ENCODE measurements around the gene GPX6.

GPX6 gene

GRCh38 chr6:28553986-28554881, 38.6 kb upstream of the GPX6 start:
- H3K27me3 ChIP-seq (ENCODE audit: control insufficient read depth in 3 of 3, insufficient read depth in 3 of 3, low read depth in 1 of 3, low read length in 3 of 3), result peaks cover 0 to 7% (median 0%) of the 10 kb centered on the region in 3 experiments
- H2BK12ac ChIP-seq (ENCODE audit: low read length), result no peak overlapping the region
- H4K8ac ChIP-seq (ENCODE audit: low read depth, low read length), result no peak overlapping the region
- H2BK15ac ChIP-seq (ENCODE audit: low read length), result peak overlapping the region; percentile 15
- H3K23ac ChIP-seq (ENCODE audit: low read depth, low read length, poor library complexity), result no peak overlapping the region
- H3K14ac ChIP-seq (ENCODE audit: low read length), result no peak overlapping the region
- WGBS, 2 donors (ENCODE audit: extremely low coverage in 2 of 2, insufficient read length in 2 of 2, insufficient replicate concordance in 1 of 2), result no CpG with 5 or more reads among the region's 25 CpGs
- H2BK120ac ChIP-seq (ENCODE audit: low read depth, low read length), result no peak overlapping the region
- no peak overlapping the region for H2BK5ac ChIP-seq (ENCODE audit: low read length)
- H4K91ac ChIP-seq (ENCODE audit: low read depth, low read length, poor library complexity), result no peak overlapping the region
- H3K9ac ChIP-seq (ENCODE audit: low read depth, low read length, poor library complexity), result no peak overlapping the region
- no peak overlapping the region for H3K4me3 ChIP-seq (ENCODE audit: low read length in 2 of 2)
- H3K4me2 ChIP-seq (ENCODE audit: insufficient read depth, low read length, poor library complexity, severe bottlenecking), result no peak overlapping the region
- no peaks in the 10 kb centered on the region for H3K79me1 ChIP-seq (ENCODE audit: low read depth, low read length)
- H3K4ac ChIP-seq (ENCODE audit: low read length), result no peak overlapping the region
- H3K36me3 ChIP-seq (replicated peaks in 1 of 2; ENCODE audit: control insufficient read depth in 2 of 2, insufficient read depth in 2 of 2, low read length in 2 of 2), result no peaks in the 10 kb centered on the region
- DNase-seq (ENCODE audit: low spot score), result no peak
- H2AFZ ChIP-seq (ENCODE audit: low read length), result peak overlapping the region; percentile 76
- H3K27ac ChIP-seq (replicated peaks; ENCODE audit: low read length), result no peak overlapping the region
- H3K4me1 ChIP-seq (ENCODE audit: control insufficient read depth in 2 of 2, insufficient read depth in 1 of 2, low read depth in 1 of 2, low read length in 2 of 2), result peaks cover 13 to 16% of the 10 kb centered on the region in 2 donors
- no peaks in the 10 kb centered on the region for H3K9me3 ChIP-seq (replicated peaks in 1 of 2; ENCODE audit: control insufficient read depth in 2 of 2, insufficient read depth in 1 of 2, low read depth in 1 of 2, low read length in 2 of 2)
- H2AK5ac ChIP-seq (ENCODE audit: low read depth, low read length), result peak overlapping the region; percentile 31
- peak overlapping the region; percentile 53 for H3K18ac ChIP-seq (ENCODE audit: low read length)

GRCh38 chr6:28553384-28553985, 37.9 kb upstream of the GPX6 start:
- no peak overlapping the region for H3K27ac ChIP-seq (replicated peaks; ENCODE audit: low read length)
- no peak for DNase-seq (ENCODE audit: low spot score)

GRCh38 chr6:28551891-28552666, 36.5 kb upstream of the GPX6 start:
- no peak for DNase-seq (ENCODE audit: low spot score)
- no peak overlapping the region for H3K27ac ChIP-seq (replicated peaks; ENCODE audit: low read length)
- H4K8ac ChIP-seq (ENCODE audit: low read depth, low read length), result no peak overlapping the region
- H2BK12ac ChIP-seq (ENCODE audit: low read length), result no peak overlapping the region
- H3K4me1 ChIP-seq (ENCODE audit: control insufficient read depth in 2 of 2, insufficient read depth in 1 of 2, low read depth in 1 of 2, low read length in 2 of 2), result peaks cover 13 to 14% of the 10 kb centered on the region in 2 donors
- H3K9ac ChIP-seq (ENCODE audit: low read depth, low read length, poor library complexity), result no peak overlapping the region
- no peak overlapping the region for H2BK15ac ChIP-seq (ENCODE audit: low read length)
- H3K27me3 ChIP-seq (ENCODE audit: control insufficient read depth in 3 of 3, insufficient read depth in 3 of 3, low read depth in 1 of 3, low read length in 3 of 3), result peaks cover 0 to 7% (median 0%) of the 10 kb centered on the region in 3 experiments
- H3K4ac ChIP-seq (ENCODE audit: low read length), result no peak overlapping the region
- no peak overlapping the region for H3K18ac ChIP-seq (ENCODE audit: low read length)
- H3K36me3 ChIP-seq (replicated peaks in 1 of 2; ENCODE audit: control insufficient read depth in 2 of 2, insufficient read depth in 2 of 2, low read length in 2 of 2), result no peaks in the 10 kb centered on the region
- no peaks in the 10 kb centered on the region for H3K9me3 ChIP-seq (replicated peaks in 1 of 2; ENCODE audit: control insufficient read depth in 2 of 2, insufficient read depth in 1 of 2, low read depth in 1 of 2, low read length in 2 of 2)
- H2BK120ac ChIP-seq (ENCODE audit: low read depth, low read length), result no peak overlapping the region
- no peak overlapping the region for H4K91ac ChIP-seq (ENCODE audit: low read depth, low read length, poor library complexity)
- H3K14ac ChIP-seq (ENCODE audit: low read length), result no peak overlapping the region
- no CpG with 5 or more reads among the region's 4 CpGs for WGBS, 2 donors (ENCODE audit: extremely low coverage in 2 of 2, insufficient read length in 2 of 2, insufficient replicate concordance in 1 of 2)
- H2BK5ac ChIP-seq (ENCODE audit: low read length), result no peak overlapping the region
- no peaks in the 10 kb centered on the region for H3K79me1 ChIP-seq (ENCODE audit: low read depth, low read length)
- no peak overlapping the region for H2AFZ ChIP-seq (ENCODE audit: low read length)
- no peak overlapping the region for H3K4me2 ChIP-seq (ENCODE audit: insufficient read depth, low read length, poor library complexity, severe bottlenecking)
- no peak overlapping the region for H3K23ac ChIP-seq (ENCODE audit: low read depth, low read length, poor library complexity)
- no peak overlapping the region for H2AK5ac ChIP-seq (ENCODE audit: low read depth, low read length)
- H3K4me3 ChIP-seq (ENCODE audit: low read length in 2 of 2), result no peak overlapping the region

More at GRCh38 chr6:28553384-28553985, 37.9 kb upstream of the GPX6 start:
- Histone ChIP-seq H2AK5ac (ENCODE audit: low read depth, low read length) (peak overlapping the region; percentile 14), H3K9ac (ENCODE audit: low read depth, low read length, poor library complexity) (no peak overlapping the region), H2BK120ac (ENCODE audit: low read depth, low read length) (peak overlapping the region; percentile 24), H3K27me3 (ENCODE audit: control insufficient read depth in 3 of 3, insufficient read depth in 3 of 3, low read depth in 1 of 3, low read length in 3 of 3) (peaks cover 0 to 10% (median 0%) of the 10 kb centered on the region in 3 experiments), H3K4ac (ENCODE audit: low read length) (no peak overlapping the region), H3K14ac (ENCODE audit: low read length) (no peak overlapping the region), H3K9me3 (replicated peaks in 1 of 2; ENCODE audit: control insufficient read depth in 2 of 2, insufficient read depth in 1 of 2, low read depth in 1 of 2, low read length in 2 of 2) (no peaks in the 10 kb centered on the region), H3K36me3 (replicated peaks in 1 of 2; ENCODE audit: control insufficient read depth in 2 of 2, insufficient read depth in 2 of 2, low read length in 2 of 2) (no peaks in the 10 kb centered on the region), H2BK5ac (ENCODE audit: low read length) (no peak overlapping the region), H2BK15ac (ENCODE audit: low read length) (peak overlapping the region; percentile 15), H2BK12ac (ENCODE audit: low read length) (no peak overlapping the region), H3K79me1 (ENCODE audit: low read depth, low read length) (no peaks in the 10 kb centered on the region), H3K4me1 (ENCODE audit: control insufficient read depth in 2 of 2, insufficient read depth in 1 of 2, low read depth in 1 of 2, low read length in 2 of 2) (peaks cover 13 to 14% of the 10 kb centered on the region in 2 donors), H3K4me2 (ENCODE audit: insufficient read depth, low read length, poor library complexity, severe bottlenecking) (no peak overlapping the region), H4K91ac (ENCODE audit: low read depth, low read length, poor library complexity) (no peak overlapping the region), H2AFZ (ENCODE audit: low read length) (peak overlapping the region; percentile 76), H3K4me3 (ENCODE audit: low read length in 2 of 2) (no peak overlapping the region), H3K23ac (ENCODE audit: low read depth, low read length, poor library complexity) (no peak overlapping the region), H4K8ac (ENCODE audit: low read depth, low read length) (no peak overlapping the region), H3K18ac (ENCODE audit: low read length) (no peak overlapping the region)
- 80% methylated on average over 1 of the region's 8 CpGs; no CpG with 5 or more reads in 1 of the 2 donors for WGBS, 2 donors (ENCODE audit: extremely low coverage in 2 of 2, insufficient read length in 2 of 2, insufficient replicate concordance in 1 of 2)

Data from neuronal stem cell (in vitro differentiated cells).